Thoracic aorta (tissue), 2 donors: ENCODE measurements around the gene NFIA. TPM values are rescaled to one million over a fixed set of nuclear protein-coding genes. Genes with fewer than 3 reads are reported as not detected.

Experiments used
- ATAC-seq: fragments of 150-250 bp; one replicate; pipeline ENCODE4 v1.8.0; 2017; ENCODE audit warnings: low read depth; ENCODE audit not compliant: insufficient number of reproducible peaks, low FRiP score
- DNase-seq: peaks from one replicate; pipeline ENCODE4 v3.0.0-alpha.2; 2020; ENCODE audit warnings: low spot score
- H3K27ac ChIP-seq, 2 donors: fragments of 200-600 bp; sonication (generic); 1 replicate in 1 of 2; 2 replicates in 1 of 2; pipeline ENCODE4 v1.5.1; 2016; ENCODE audit warnings: mild to moderate bottlenecking in 2 of 2, moderate library complexity in 2 of 2
- H3K27me3 ChIP-seq: fragments of 200-600 bp; sonication (generic); replicated peaks from 2 replicates; pipeline ENCODE4 v1.6.0; 2016; ENCODE audit warnings: mild to moderate bottlenecking; ENCODE audit not compliant: insufficient read depth
- H3K36me3 ChIP-seq: fragments of 200-600 bp; sonication (generic); one replicate; pipeline ENCODE4 v1.5.1; 2016
- H3K4me1 ChIP-seq, 2 donors: fragments of 200-600 bp; sonication (generic); 1 replicate in 1 of 2; 2 replicates in 1 of 2; pipeline versions ENCODE4 v1.5.1 to v1.6.0; 2016; ENCODE audit warnings: low read depth in 2 of 2, mild to moderate bottlenecking in 1 of 2; ENCODE audit not compliant: control insufficient read depth in 1 of 2
- H3K4me3 ChIP-seq: fragments of 200-600 bp; sonication (generic); 2 replicates; pipeline ENCODE4 v1.5.1; 2016; ENCODE audit warnings: mild to moderate bottlenecking
- H3K9me3 ChIP-seq: fragments of 200-600 bp; sonication (generic); 2 replicates; pipeline ENCODE4 v1.5.1; 2016
- CTCF ChIP-seq: fragments of 200-600 bp; sonication (generic); IDR thresholded peaks from one replicate; pipeline ENCODE4 v1.5.1; 2019; ENCODE audit warnings: antibody characterized with exemption
- total RNA-seq, 2 donors: library from RNA; depleted of rRNA; stranded (reverse); fragments of >200 nt; gene quantifications; one replicate each; pipeline versions ENCODE4 v1.1.0 to v1.2.3, GENCODE V29; 2016

NFIA gene
- total RNA-seq, 2 donors from 2014 or later = 99.8 to 118 TPM

- no peak for TF ChIP-seq CTCF
- Histone ChIP-seq H3K4me3 (no peak overlapping the region), H3K4me1 (peaks cover 6 to 24% of the 10 kb centered on the region in 2 donors), H3K27me3 (no peaks in the 10 kb centered on the region), H3K36me3 (peaks cover 23% of the 10 kb centered on the region), H3K27ac (peak overlapping the region in 1 of 2 donors; percentile 47), H3K9me3 (no peaks in the 10 kb centered on the region)
- DNase-seq = no peak
- no peak for ATAC-seq
Observed at GRCh38 chr1:61357539-61357938, 275.2 kb downstream of the NFIA start.

GRCh38 chr1:61358770-61359455 lies 276.6 kb downstream of the NFIA start:
- H3K27ac ChIP-seq = peak overlapping the region; percentile 36 to 58
- no peak for ATAC-seq

GRCh38 chr1:61361931-61362330 lies 279.6 kb downstream of the NFIA start:
- H3K4me3 ChIP-seq = no peak overlapping the region
- no peak for ATAC-seq
- H3K27ac ChIP-seq = no peak overlapping the region
- no peak for TF ChIP-seq CTCF
- DNase-seq = no peak
- H3K36me3 ChIP-seq = peaks cover 11% of the 10 kb centered on the region
- H3K27me3 ChIP-seq = no peaks in the 10 kb centered on the region
- H3K9me3 ChIP-seq = no peaks in the 10 kb centered on the region
- peaks cover 6 to 10% of the 10 kb centered on the region in 2 donors for H3K4me1 ChIP-seq

More at GRCh38 chr1:61358770-61359455, 276.6 kb downstream of the NFIA start:
- H3K4me1 ChIP-seq = peaks cover 6 to 17% of the 10 kb centered on the region in 2 donors
- no peak for TF ChIP-seq CTCF
- no peaks in the 10 kb centered on the region for H3K9me3 ChIP-seq
- H3K27me3 ChIP-seq = no peaks in the 10 kb centered on the region
- no peak for DNase-seq
- no peak overlapping the region for H3K4me3 ChIP-seq
- peaks cover 15% of the 10 kb centered on the region for H3K36me3 ChIP-seq

GRCh38 chr1:61362351-61362750 lies 280.0 kb downstream of the NFIA start:
- Histone ChIP-seq H3K4me1 (peaks cover 6 to 9% of the 10 kb centered on the region in 2 donors), H3K9me3 (no peaks in the 10 kb centered on the region), H3K36me3 (peaks cover 11% of the 10 kb centered on the region), H3K27ac (no peak overlapping the region), H3K4me3 (no peak overlapping the region), H3K27me3 (no peaks in the 10 kb centered on the region)
- TF ChIP-seq CTCF = no peak
- no peak for ATAC-seq
- no peak for DNase-seq

GRCh38 chr1:61368366-61368765 lies 286.0 kb downstream of the NFIA start:
- H3K27ac ChIP-seq = no peak overlapping the region
- peaks cover 4% of the 10 kb centered on the region for H3K36me3 ChIP-seq
- no peak for TF ChIP-seq CTCF
- no peak overlapping the region for H3K4me3 ChIP-seq
- H3K4me1 ChIP-seq = peaks cover 3 to 23% of the 10 kb centered on the region in 2 donors
- no peaks in the 10 kb centered on the region for H3K9me3 ChIP-seq
- DNase-seq (no peak), ATAC-seq (no peak)
- H3K27me3 ChIP-seq = no peaks in the 10 kb centered on the region
